NCI-H2196 (cell line): Measurements from ENCODE around the gene AOPEP.

Source experiments
- DNase-seq: peaks from one replicate; lab custom pipeline; 2025; ENCODE audit not compliant: unreplicated experiment; lab: John Stamatoyannopoulos, UW

The AOPEP gene

GRCh38 chr9:94714494-94714893 is 12.0 kb upstream of the AOPEP start:
- no peak for DNase-seq

GRCh38 chr9:94717761-94718160 is 8.7 kb upstream of the AOPEP start:
- DNase-seq: no peak

DNA sequence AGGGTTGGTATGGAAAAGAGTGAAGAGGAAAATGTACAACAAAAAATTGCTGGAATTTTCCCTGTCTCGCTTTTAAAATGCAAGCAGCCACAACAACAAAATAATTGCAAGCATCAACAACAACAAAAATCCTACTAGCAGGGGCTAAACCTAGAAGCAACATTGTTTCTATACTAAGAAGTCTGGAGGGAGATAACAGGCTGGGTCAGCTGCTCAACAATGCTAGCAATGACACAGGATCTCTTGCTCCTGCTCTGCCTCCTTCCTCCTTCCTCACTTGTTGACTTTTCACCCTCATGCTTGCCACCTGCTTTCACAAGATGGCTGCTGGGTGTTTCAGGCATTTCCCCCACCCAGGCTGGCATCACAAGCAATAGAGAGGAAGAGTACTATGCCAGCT is 7.6 kb upstream of the AOPEP start:
- DNase-seq: no peak

- no peak for DNase-seq
Measured at GRCh38 chr9:94719878-94720277, 6.6 kb upstream of the AOPEP start.

DNA sequence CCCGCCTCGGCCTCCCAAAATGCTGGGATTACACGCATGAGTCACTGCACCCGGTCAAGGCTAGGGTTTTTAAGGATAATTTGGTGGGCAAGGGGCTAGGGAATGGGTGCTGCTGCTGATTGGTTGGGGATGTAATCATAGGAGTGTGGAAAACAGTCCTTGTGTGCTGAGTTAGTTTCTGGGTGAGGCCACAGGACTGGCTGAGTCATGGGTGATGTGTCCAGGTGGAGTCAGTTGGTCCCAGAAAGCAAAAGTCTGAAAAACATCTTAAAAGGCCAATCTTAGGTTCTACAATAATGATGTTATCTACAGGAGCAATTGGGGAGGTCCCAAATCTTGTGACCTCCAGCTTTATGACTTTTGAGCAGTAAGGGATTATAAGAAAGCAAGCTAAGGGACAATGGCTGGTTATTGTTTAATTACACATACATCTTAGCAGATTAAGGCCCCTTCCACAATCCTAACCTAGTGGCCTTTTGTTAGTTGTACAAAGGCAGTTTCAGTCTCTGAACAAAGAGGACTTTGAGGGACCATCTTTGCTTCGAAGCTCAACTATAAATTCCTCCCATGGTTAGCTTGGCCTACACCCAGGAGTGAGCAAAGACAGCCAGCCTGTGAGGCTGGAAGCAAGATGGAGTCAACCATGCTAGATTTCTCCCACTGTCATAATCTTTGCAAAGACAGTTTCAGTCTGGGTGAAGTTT is 5.5 kb upstream of the AOPEP start:
- DNase-seq: no peak

DNA sequence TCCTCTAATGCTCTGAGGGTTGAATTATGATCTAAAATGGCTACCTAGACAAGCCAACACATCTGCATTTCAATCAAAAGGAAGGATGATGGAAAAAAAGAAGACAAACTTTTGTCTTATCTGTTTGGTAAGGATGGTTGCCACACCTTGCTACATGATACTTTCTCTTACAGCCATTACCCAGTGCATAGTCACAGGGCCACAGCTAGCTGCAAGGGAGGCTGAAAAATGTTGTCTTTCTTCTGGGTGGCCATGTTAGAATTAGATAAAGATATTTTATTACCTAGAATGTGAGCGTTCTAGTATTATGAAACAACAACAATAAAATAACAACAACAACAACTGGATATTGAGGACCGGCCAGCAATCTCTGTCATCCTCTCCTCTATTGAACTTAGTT is 4.7 kb upstream of the AOPEP start:
- no peak for DNase-seq

DNA sequence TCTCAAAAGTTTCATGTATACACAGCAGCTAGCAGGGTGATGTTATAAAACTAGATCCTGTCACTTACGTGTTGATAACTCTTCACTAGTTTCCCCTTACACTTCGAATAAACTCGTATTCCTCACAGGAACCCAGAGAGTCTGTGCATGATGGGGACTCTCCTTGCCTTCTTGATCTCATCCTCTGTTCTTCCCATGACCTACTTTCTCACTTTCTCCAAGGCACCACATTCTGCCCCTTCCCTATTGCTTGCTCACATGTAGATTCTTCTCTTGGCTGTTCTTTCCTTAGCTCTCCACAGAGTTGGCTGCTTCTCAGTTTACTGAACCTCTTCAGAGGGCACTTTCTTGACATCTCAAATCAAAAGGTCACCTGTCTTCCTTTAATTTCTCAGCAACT is 1.2 kb upstream of the AOPEP start:
- DNase-seq: no peak

DNA sequence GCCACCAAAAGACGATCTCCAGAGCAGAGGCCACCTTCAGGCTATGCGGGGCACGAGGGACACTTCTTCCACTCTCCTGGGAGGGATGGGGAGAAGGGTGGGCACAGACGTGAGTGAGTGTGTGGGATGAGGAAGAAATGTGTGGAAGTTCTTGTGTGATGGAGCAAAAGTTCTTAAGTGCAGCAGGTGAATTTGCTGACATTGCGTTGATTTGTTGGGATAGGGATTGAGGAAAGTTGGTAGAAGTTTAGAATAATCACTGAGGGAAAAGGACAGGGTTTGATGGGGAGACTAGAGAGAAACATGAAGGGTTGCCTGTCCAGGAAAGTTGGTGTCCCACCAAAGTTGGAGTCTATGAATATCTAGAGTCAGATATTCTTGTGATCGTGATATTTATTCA is 2.2 kb downstream of the AOPEP start:
- DNase-seq: no peak

DNA sequence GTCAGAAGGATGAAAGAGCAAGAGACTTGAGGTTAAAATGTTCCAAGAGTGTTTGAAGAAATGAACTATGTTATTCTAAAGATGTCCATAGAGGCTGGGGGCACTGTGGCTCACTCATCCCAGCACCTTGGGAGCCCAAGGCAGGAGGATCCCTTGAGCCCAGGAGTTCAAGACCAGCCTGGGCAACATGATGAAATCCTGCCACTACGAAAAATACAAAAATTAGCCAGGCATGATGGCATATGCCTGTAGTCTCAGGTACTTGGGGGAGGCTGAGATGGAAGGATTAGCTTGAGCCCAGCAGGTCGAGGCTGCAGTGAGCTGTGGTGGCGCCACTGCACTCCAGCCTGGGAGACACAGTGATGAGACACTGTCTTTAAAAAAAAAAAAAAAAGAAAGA is 2.7 kb downstream of the AOPEP start:
- DNase-seq: no peak

DNA sequence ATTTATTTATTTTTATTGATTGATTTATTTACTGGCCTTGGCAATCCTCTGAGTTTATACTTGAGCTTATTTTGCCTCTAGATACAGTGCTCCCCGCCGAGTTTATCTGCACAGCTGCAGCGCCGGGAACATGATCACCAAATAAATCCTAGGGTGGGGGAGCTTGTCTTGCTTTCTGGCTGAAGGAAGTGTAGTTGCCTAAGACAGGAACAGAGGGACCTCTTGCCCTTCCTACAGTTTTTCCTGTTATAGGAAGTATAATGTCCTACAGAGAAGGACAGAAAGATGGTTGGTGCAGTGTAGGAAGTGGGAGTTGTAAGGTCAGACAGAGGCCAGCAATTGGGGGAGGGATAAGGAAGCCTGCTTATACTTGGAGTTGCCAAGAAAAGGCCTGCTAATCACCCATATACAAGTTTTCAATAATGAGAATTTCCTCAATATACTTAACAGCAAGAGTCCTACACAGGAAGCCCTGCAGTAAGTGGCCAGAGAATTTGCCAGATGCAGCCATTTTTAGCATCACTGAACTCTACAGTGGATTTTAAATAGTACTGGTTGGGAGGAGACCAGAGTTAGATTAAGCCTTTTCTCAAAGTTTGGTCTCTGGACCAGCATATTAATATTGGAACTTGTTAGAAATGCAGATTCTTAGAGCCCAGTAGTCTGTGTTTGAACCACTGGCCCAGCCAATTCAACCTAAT is 7.7 kb downstream of the AOPEP start:
- no peak for DNase-seq

- no peak for DNase-seq
Measured at GRCh38 chr9:94736759-94737158, 10.3 kb downstream of the AOPEP start.

GRCh38 chr9:94740145-94740840 is 13.8 kb downstream of the AOPEP start:
- DNase-seq: no peak

GRCh38 chr9:94741866-94742265 is 15.4 kb downstream of the AOPEP start:
- no peak for DNase-seq

DNA sequence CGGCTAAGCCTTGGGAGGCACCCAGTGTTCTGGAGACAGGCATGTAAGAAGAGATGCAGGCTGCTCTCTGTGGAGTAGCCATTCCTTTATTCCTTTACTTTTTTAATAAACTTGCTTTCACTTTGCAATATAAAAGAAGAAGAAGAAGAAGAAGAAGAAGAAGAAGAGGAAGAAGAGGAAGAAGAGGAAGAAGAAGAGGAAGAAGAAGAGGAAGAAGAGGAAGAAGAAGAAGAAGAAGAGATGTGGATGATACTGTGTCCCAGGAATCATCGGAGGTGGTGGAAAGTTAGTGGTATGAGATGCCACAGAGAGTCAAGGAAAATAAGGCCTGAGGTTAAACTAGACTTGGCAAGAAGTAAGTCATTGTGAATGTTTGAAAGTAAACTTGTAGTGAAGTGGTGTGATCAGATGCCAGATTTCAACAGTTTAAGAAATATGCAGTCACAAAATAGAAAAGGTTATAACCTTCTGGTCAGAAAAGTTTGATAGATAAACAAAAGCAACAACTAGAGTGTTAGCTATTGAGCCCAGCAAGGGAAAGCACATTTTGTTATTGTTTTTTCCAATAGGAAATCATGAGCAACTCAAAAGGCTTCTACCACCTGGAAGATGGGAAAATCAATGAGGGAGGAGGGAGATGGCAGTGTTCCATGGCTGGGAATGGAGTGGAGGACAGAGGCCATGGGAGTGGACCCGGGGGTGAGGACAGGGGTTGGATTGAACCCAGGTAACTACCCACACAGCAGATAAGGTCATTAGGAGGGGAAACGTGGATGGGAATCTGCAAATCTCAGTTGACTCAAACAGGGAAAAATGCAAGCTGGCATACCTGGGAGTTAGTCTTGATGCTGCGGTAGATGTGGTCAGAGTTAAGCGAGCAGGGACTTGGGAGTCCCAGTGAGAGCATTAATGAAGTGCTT is 16.8 kb downstream of the AOPEP start:
- DNase-seq: no peak

DNA sequence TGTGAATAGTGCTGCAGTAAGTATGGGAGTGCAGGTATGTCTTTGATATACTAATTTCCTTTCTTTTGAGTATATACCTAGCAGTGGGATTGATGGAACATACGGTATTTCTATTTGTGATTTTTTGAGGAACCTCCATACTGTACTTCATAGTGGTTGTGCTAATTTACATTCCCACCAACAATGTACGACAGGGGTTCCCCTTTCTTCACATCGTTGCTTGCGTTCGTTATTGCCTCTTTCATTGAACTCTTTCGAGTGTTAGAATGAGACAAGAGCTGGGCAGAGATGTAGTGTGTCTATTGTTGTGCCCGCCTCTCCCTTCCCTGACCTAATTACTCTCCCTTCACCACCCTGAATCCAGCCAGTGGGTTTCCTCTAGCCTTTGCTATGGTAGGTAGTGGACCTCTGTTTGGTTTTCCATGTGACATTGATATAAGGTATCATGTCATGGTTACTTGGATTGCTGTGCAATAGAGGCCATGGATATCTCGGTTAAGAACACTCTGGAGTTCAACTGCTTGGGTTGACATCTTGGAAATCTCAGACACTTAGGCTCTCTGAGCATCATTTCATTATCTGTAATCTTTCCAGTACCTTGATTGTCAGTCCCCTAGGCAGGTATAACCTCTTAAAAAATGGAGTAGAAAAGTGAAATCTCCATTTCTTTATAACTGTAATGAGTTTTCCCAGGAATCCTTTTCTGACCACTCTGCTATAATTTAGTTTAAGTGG is 19.5 kb downstream of the AOPEP start:
- no peak for DNase-seq

- no peak for DNase-seq
Measured at GRCh38 chr9:94746541-94747370, 20.3 kb downstream of the AOPEP start.

DNA sequence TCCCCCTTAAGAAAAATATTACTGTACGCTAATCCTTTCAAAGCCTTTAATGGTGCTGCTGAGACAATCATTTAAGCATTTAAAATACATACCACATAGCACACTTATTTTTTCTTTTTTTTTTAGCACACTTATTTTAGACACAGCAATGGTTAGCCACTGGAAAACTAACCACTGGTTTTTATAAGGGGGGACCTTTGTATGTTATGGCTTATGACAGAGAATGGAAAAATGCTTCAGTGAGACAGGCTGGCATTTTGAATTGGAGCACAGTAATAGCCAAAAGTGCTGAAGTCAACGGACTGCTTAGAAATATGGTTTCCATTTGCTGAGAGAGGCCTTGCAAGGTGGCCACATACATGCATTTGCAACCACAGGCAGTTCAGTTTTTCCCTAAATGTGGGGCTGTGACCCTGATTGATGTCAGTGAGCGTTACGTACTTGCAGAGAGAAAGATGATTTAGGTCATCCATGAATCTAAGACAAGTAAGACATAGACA is 28.5 kb downstream of the AOPEP start:
- DNase-seq: no peak

DNA sequence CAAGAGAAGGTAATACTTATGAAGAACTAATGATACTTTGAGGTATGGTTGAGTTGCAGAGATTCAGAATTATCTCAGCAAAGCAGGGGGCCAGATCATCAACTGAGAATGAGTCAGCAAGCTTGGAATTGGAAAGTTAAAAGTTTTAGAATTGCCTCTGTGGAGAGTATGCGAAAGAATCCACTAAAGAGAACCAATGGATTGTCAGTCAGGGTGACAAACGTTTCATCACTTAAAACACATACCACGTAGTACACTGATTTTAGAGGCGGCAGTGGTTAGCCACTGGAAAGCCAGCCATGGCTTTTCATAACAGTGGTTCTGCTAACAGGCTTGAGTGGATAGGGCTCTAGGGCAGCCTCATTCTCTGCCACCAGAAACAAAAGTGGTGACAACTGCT is 30.7 kb downstream of the AOPEP start:
- no peak for DNase-seq

DNA sequence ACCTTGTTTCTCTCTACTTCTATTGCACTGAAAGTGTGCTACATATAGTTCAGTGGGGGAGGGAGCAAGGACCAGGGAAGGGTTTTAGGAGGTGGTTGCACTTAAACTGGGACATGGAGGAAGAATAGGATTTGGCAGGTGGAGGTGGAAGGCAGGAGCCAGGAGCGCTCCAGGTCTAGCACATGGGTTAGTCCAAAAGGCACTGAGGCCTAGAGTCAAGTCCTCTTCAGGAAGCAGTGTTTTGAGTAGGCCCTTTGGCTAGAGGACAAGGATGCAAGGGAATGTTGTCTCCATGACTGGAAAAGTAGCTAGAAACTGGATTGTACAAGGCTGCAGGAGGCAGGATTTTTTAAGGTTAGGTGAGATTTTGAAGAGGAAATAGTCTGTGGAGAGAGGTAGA is 31.5 kb downstream of the AOPEP start:
- DNase-seq: no peak

GRCh38 chr9:94758880-94759279 is 32.4 kb downstream of the AOPEP start:
- DNase-seq: no peak
